Effector memory CD8-positive, alpha-beta T cell (primary cell): ENCODE results near the gene FIBCD1.

ENCODE experiments used
- ATAC-seq: fragments of 150-1000 bp; cut with Tn5 transposase; replicated peaks from 2 replicates; pipeline ENCODE4 v1.10.0; 2021; ENCODE audit warnings: mild to moderate bottlenecking, moderate library complexity
- DNase-seq, 3 experiments: peaks; one replicate each; pipeline ENCODE4 v3.0.0; 2021
- H3K27ac Mint-ChIP-seq, 2 donors: one replicate each; pipeline ENCODE4 v1.8.0; 2022; ENCODE audit warnings: mild to moderate bottlenecking in 2 of 2, mixed read lengths in 2 of 2, moderate library complexity in 2 of 2
- H3K27me3 Mint-ChIP-seq, 2 donors: one replicate each; pipeline ENCODE4 v1.8.0; 2022; ENCODE audit warnings: mixed read lengths in 2 of 2
- H3K36me3 Mint-ChIP-seq: one replicate; pipeline ENCODE4 v1.8.0; 2022; ENCODE audit warnings: mild to moderate bottlenecking, moderate library complexity, mixed read lengths; ENCODE audit not compliant: insufficient read depth
- H3K4me1 Mint-ChIP-seq, 2 donors: one replicate each; pipeline ENCODE4 v1.8.0; 2022; ENCODE audit warnings: low read depth in 2 of 2, mixed read lengths in 2 of 2
- H3K4me3 Mint-ChIP-seq, 2 donors: one replicate each; pipeline ENCODE4 v1.8.0; 2022; ENCODE audit warnings: mild to moderate bottlenecking in 2 of 2, mixed read lengths in 2 of 2, moderate library complexity in 2 of 2
- H3K9me3 Mint-ChIP-seq, 2 donors: one replicate each; pipeline ENCODE4 v1.8.0; 2022; ENCODE audit warnings: mixed read lengths in 2 of 2

FIBCD1 gene

GRCh38 chr9:130887494-130888144 lies 51.4 kb downstream of the FIBCD1 start:
- no peaks in the 10 kb centered on the region for H3K27me3 Mint-ChIP-seq
- H3K36me3 Mint-ChIP-seq = peaks cover 39% of the 10 kb centered on the region
- H3K27ac Mint-ChIP-seq = peak overlapping the region in 1 of 2 donors; percentile 39
- ATAC-seq = no peak
- DNase-seq = no peak
- H3K4me3 Mint-ChIP-seq = no peak overlapping the region
- no peaks in the 10 kb centered on the region for H3K9me3 Mint-ChIP-seq
- H3K4me1 Mint-ChIP-seq = no peaks in the 10 kb centered on the region

- Mint-ChIP-seq H3K27ac (no peak overlapping the region), H3K36me3 (peaks cover 38% of the 10 kb centered on the region), H3K4me3 (no peak overlapping the region), H3K4me1 (no peaks in the 10 kb centered on the region), H3K9me3 (no peaks in the 10 kb centered on the region), H3K27me3 (no peaks in the 10 kb centered on the region)
- ATAC-seq (no peak), DNase-seq (no peak)
These were observed 52.1 kb downstream of the FIBCD1 start for GRCh38 chr9:130886981-130887380.

- Mint-ChIP-seq H3K27me3 (no peaks in the 10 kb centered on the region), H3K27ac (peak overlapping the region in 1 of 2 donors; percentile 19), H3K9me3 (no peaks in the 10 kb centered on the region), H3K4me1 (no peaks in the 10 kb centered on the region), H3K36me3 (peaks cover 44% of the 10 kb centered on the region), H3K4me3 (no peak overlapping the region)
- DNase-seq (no peak), ATAC-seq (no peak)
These were observed 53.3 kb downstream of the FIBCD1 start for GRCh38 chr9:130885484-130886375.

GRCh38 chr9:130884542-130885483 lies 54.2 kb downstream of the FIBCD1 start:
- no peaks in the 10 kb centered on the region for H3K9me3 Mint-ChIP-seq
- H3K36me3 Mint-ChIP-seq = peaks cover 48% of the 10 kb centered on the region
- ATAC-seq (no peak), DNase-seq (no peak)
- no peaks in the 10 kb centered on the region for H3K27me3 Mint-ChIP-seq
- H3K27ac Mint-ChIP-seq = no peak overlapping the region
- no peak overlapping the region for H3K4me3 Mint-ChIP-seq
- no peaks in the 10 kb centered on the region for H3K4me1 Mint-ChIP-seq

- Mint-ChIP-seq H3K36me3 (peaks cover 46% of the 10 kb centered on the region), H3K27me3 (no peaks in the 10 kb centered on the region), H3K27ac (no peak overlapping the region), H3K9me3 (no peaks in the 10 kb centered on the region), H3K4me1 (no peaks in the 10 kb centered on the region), H3K4me3 (no peak overlapping the region)
- DNase-seq = no peak
- ATAC-seq = no peak
These were observed 54.9 kb downstream of the FIBCD1 start for GRCh38 chr9:130884111-130884531.

- no peak for ATAC-seq
- H3K4me1 Mint-ChIP-seq = no peaks in the 10 kb centered on the region
- H3K9me3 Mint-ChIP-seq = no peaks in the 10 kb centered on the region
- H3K36me3 Mint-ChIP-seq = peaks cover 53% of the 10 kb centered on the region
- no peak overlapping the region for H3K27ac Mint-ChIP-seq
- no peaks in the 10 kb centered on the region for H3K27me3 Mint-ChIP-seq
- DNase-seq = no peak
- no peak overlapping the region for H3K4me3 Mint-ChIP-seq
These were observed 55.6 kb downstream of the FIBCD1 start for GRCh38 chr9:130883479-130883878.

GRCh38 chr9:130882696-130883225 lies 56.3 kb downstream of the FIBCD1 start:
- no peak for DNase-seq
- no peak overlapping the region for H3K4me3 Mint-ChIP-seq
- no peak for ATAC-seq
- H3K27me3 Mint-ChIP-seq = no peaks in the 10 kb centered on the region
- H3K36me3 Mint-ChIP-seq = peaks cover 54% of the 10 kb centered on the region
- H3K27ac Mint-ChIP-seq = no peak overlapping the region
- no peaks in the 10 kb centered on the region for H3K9me3 Mint-ChIP-seq
- no peaks in the 10 kb centered on the region for H3K4me1 Mint-ChIP-seq

GRCh38 chr9:130881516-130881915 lies 57.5 kb downstream of the FIBCD1 start:
- Mint-ChIP-seq H3K27me3 (no peaks in the 10 kb centered on the region), H3K36me3 (peaks cover 48% of the 10 kb centered on the region), H3K9me3 (no peaks in the 10 kb centered on the region), H3K4me3 (no peak overlapping the region), H3K27ac (peak overlapping the region in 1 of 2 donors; percentile 74), H3K4me1 (no peaks in the 10 kb centered on the region)
- DNase-seq = no peak
- no peak for ATAC-seq

GRCh38 chr9:130880599-130881220 lies 58.3 kb downstream of the FIBCD1 start:
- H3K9me3 Mint-ChIP-seq = no peaks in the 10 kb centered on the region
- peaks cover 47% of the 10 kb centered on the region for H3K36me3 Mint-ChIP-seq
- H3K4me1 Mint-ChIP-seq = no peaks in the 10 kb centered on the region
- H3K27ac Mint-ChIP-seq = peak overlapping the region in 1 of 2 donors; percentile 74
- DNase-seq (no peak), ATAC-seq (no peak)
- no peaks in the 10 kb centered on the region for H3K27me3 Mint-ChIP-seq
- H3K4me3 Mint-ChIP-seq = no peak overlapping the region

GRCh38 chr9:130879863-130880411 lies 59.1 kb downstream of the FIBCD1 start:
- H3K4me1 Mint-ChIP-seq = no peaks in the 10 kb centered on the region

GRCh38 chr9:130878295-130878694 lies 60.8 kb downstream of the FIBCD1 start:
- DNase-seq = no peak
- H3K36me3 Mint-ChIP-seq = peaks cover 55% of the 10 kb centered on the region
- no peak overlapping the region for H3K4me3 Mint-ChIP-seq
- no peaks in the 10 kb centered on the region for H3K27me3 Mint-ChIP-seq
- ATAC-seq = no peak
- no peaks in the 10 kb centered on the region for H3K4me1 Mint-ChIP-seq
- H3K27ac Mint-ChIP-seq = no peak overlapping the region
- H3K9me3 Mint-ChIP-seq = no peaks in the 10 kb centered on the region

More at GRCh38 chr9:130879863-130880411, 59.1 kb downstream of the FIBCD1 start:
- Mint-ChIP-seq H3K27ac (no peak overlapping the region), H3K36me3 (peaks cover 50% of the 10 kb centered on the region), H3K4me3 (no peak overlapping the region), H3K9me3 (no peaks in the 10 kb centered on the region), H3K27me3 (no peaks in the 10 kb centered on the region)
- DNase-seq = no peak
- no peak for ATAC-seq

GRCh38 chr9:130877300-130877699 lies 61.7 kb downstream of the FIBCD1 start:
- DNase-seq (no peak), ATAC-seq (no peak)
- Mint-ChIP-seq H3K9me3 (no peaks in the 10 kb centered on the region), H3K36me3 (peaks cover 57% of the 10 kb centered on the region), H3K4me1 (no peaks in the 10 kb centered on the region), H3K4me3 (no peak overlapping the region), H3K27me3 (no peaks in the 10 kb centered on the region), H3K27ac (no peak overlapping the region)
